Coronary artery (tissue), 2 donors: ENCODE results near the gene DISC1.

ENCODE experiments used
- DNase-seq: peaks from one replicate; pipeline ENCODE4 v3.0.0-alpha.2; 2017; ENCODE audit warnings: low spot score
- H3K27ac ChIP-seq, 2 donors: fragments of 200-600 bp; sonication (generic); one replicate each; pipeline ENCODE4 v1.5.1; 2016 to 2019
- H3K4me3 ChIP-seq: fragments of 200-600 bp; sonication (generic); 2 replicates; pipeline ENCODE4 v1.5.1; 2016; ENCODE audit warnings: mild to moderate bottlenecking, moderate library complexity
- CTCF ChIP-seq: fragments of 200-600 bp; sonication (generic); IDR thresholded peaks from one replicate; pipeline ENCODE4 v1.5.1; 2019; ENCODE audit warnings: antibody characterized with exemption

DISC1 gene

GRCh38 chr1:231605149-231606100 lies 21.2 kb upstream of the DISC1 start:
- no peak for DNase-seq
- TF ChIP-seq CTCF = no peak

GRCh38 chr1:231606712-231607111 lies 19.9 kb upstream of the DISC1 start:
- DNase-seq = no peak
- no peak overlapping the region for H3K4me3 ChIP-seq
- no peak for TF ChIP-seq CTCF

More at GRCh38 chr1:231605149-231606100, 21.2 kb upstream of the DISC1 start:
- Histone ChIP-seq H3K27ac (no peak overlapping the region), H3K4me3 (no peak overlapping the region)

DNA sequence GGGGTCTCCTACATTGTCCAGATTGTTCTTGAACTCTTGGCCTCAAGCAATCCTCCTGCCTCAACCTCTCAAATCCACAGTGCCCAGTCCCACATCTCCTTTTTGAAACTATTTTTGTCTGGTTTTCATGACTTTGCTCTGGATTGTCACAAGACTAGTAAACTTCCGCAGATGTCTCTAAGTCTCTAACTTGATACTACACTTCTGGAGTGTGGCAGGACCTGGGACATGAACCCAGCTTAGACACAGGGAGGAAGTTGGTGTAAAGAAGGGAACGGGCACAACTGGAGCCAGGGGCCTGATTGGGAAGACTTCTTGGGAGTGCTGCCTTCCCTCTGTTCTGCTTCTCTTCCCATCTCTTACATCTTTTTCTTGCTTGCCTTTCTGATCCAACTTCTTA lies 16.2 kb upstream of the DISC1 start:
- no peak overlapping the region for H3K4me3 ChIP-seq
- no peak for TF ChIP-seq CTCF
- no peak overlapping the region for H3K27ac ChIP-seq
- no peak for DNase-seq

More at GRCh38 chr1:231606712-231607111, 19.9 kb upstream of the DISC1 start:
- no peak overlapping the region for H3K27ac ChIP-seq

DNA sequence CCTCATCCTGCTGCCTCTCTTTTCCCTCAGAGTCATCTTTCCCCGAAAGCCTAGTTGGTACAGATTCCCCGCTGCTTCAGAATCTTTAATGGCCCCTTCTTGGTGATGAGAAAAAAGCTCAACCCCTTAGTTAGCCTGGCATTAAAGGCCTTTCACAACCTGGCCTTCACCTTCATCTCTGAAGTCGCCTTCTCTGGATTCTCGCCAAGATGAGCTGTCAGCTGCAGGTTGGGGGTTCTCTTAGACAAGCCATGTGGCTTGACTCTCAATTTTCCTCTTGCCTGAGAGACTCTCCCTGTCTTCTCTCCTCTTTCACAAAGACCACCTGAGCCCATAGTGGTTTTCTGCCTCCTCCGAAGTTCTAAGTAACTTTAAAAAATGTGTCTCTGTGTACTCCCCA lies 15.5 kb upstream of the DISC1 start:
- no peak overlapping the region for H3K4me3 ChIP-seq
- TF ChIP-seq CTCF = no peak
- no peak for DNase-seq
- H3K27ac ChIP-seq = no peak overlapping the region

- no peak overlapping the region for H3K27ac ChIP-seq
These were observed 14.7 kb upstream of the DISC1 start for GRCh38 chr1:231611851-231612250.

DNA sequence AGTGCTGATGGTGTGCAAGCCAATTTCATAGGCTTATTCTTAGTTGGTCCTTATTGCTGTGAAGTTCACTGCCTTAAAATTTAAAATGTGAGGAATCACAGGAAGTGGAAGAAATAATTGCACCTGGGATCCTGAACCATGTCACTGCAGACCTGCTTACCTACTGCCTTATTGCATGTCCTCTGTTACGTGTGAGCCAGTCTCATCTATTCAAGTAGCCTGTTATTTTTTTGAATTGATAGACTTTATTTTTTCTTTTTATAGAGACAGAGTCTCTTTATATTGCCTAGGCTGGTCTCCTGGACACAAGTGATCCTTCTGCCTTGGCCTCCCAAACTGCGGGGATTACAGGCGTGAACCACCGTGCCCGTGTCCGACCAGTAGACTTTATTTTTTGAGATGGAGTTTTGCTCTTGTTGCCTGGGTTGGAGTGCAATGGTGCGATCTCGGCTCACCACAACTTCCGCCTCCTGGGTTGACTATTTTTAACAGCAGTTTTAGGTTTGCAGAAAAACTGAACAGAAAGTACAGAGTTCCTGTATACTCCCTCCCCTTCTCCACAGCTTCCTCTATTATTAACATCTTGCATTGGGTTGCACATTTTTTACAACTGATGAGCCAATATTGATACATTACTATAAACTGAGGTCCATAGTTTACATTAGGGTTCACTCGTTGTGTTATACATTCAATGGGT lies 14.0 kb upstream of the DISC1 start:
- DNase-seq = no peak
- no peak overlapping the region for H3K27ac ChIP-seq
- TF ChIP-seq CTCF = no peak
- no peak overlapping the region for H3K4me3 ChIP-seq

More at GRCh38 chr1:231611851-231612250, 14.7 kb upstream of the DISC1 start:
- no peak for DNase-seq
- TF ChIP-seq CTCF = no peak
- no peak overlapping the region for H3K4me3 ChIP-seq
